ENCODE measurements around the gene CCDC78. TPM values are rescaled to one million over a fixed set of nuclear protein-coding genes. Genes with fewer than 3 reads are reported as not detected.

Gene CCDC78
- total and polyA plus RNA-seq, 2 experiments from 2014 or later: 10.5 to 12.6 TPM

DNA sequence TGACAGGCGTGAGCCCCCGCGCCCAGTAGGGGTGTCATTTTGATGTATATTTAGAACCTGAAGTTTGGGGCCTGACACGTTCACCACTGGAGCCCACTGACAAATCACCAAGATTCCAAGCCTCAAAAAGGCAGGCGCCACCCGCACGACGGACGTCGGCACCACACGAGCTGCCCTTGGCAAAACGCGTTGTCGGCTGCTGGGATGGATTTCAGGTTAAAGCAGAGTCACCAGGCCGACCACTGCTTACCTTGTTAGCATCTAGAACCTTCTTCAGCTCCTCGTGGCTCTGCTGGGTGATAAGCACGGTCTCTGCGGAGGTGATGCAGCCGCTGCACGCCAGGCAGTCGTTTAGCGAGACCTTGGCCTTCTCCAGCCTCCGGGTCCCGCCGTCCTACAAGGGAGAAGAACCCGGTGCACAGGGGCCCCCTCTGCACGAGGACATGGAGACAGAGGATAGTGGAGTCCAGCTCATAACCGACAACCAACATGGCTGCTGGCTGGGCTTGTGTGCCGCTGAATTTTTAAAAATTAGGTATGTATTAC lies 10.8 kb upstream of the CCDC78 start:
- H3K4me3 ChIP-seq: no peak overlapping the region
- H3K4me1 Mint-ChIP-seq: peaks cover 13% of the 10 kb centered on the region
- H3K4me3 Mint-ChIP-seq: no peak overlapping the region
- H3F3A ChIP-seq (replicated peaks; ENCODE audit: low read depth): peaks cover 8% of the 10 kb centered on the region; the same call in 1 of the 2 replicates
- peaks cover 32% of the 10 kb centered on the region for H3K36me3 Mint-ChIP-seq (ENCODE audit: low read depth)
- no peaks in the 10 kb centered on the region for H3K9me3 Mint-ChIP-seq
- H3K36me3 ChIP-seq (ENCODE audit: insufficient read depth): no peaks in the 10 kb centered on the region; the same call in 1 of the 2 replicates
- ATAC-seq (no peak), DNase-seq (ENCODE audit: low spot score) (no peak)
- no peaks in the 10 kb centered on the region; the same call in 1 of the 2 replicates for H3K4me1 ChIP-seq (ENCODE audit: insufficient read depth)
- no peaks in the 10 kb centered on the region for H4K20me1 ChIP-seq (replicated peaks; ENCODE audit: insufficient read depth)
- H3K27me3 Mint-ChIP-seq (ENCODE audit: insufficient read depth, low read depth, poor library complexity): peaks cover 21% of the 10 kb centered on the region
- no peak overlapping the region for H3K4me2 ChIP-seq
- no peak overlapping the region for H3K27ac ChIP-seq (ENCODE audit: low read depth)
- H3K9me2 ChIP-seq (ENCODE audit: insufficient read depth): no peaks in the 10 kb centered on the region
- no peak overlapping the region for H2AFZ ChIP-seq
- TF ChIP-seq JUNB (IDR thresholded peaks at IDR 0.05; ENCODE audit: unreplicated experiment) (no peak), STAT1 (IDR thresholded peaks at IDR 0.05; ENCODE audit: unreplicated experiment) (no peak), ZNF114 (CRISPR knock-in tag; IDR thresholded peaks at IDR 0.05) (no peak), EZH2phosphoT487 (IDR thresholded peaks at IDR 0.05; ENCODE audit: unreplicated experiment) (no peak), NANOG (IDR thresholded peaks at IDR 0.05; ENCODE audit: borderline replicate concordance) (no peak), POLR2AphosphoS5 (IDR thresholded peaks at IDR 0.05; ENCODE audit: low read depth) (no peak), EZH2 (IDR thresholded peaks at IDR 0.05; ENCODE audit: low read depth, unreplicated experiment) (no peak), CREB1 (CRISPR knock-in tag; IDR thresholded peaks at IDR 0.05; ENCODE audit: low read depth) (no peak), ZNF331 (CRISPR knock-in tag; IDR thresholded peaks at IDR 0.05; ENCODE audit: low read depth) (no peak)
- TF ChIP-seq, protein P1, sequence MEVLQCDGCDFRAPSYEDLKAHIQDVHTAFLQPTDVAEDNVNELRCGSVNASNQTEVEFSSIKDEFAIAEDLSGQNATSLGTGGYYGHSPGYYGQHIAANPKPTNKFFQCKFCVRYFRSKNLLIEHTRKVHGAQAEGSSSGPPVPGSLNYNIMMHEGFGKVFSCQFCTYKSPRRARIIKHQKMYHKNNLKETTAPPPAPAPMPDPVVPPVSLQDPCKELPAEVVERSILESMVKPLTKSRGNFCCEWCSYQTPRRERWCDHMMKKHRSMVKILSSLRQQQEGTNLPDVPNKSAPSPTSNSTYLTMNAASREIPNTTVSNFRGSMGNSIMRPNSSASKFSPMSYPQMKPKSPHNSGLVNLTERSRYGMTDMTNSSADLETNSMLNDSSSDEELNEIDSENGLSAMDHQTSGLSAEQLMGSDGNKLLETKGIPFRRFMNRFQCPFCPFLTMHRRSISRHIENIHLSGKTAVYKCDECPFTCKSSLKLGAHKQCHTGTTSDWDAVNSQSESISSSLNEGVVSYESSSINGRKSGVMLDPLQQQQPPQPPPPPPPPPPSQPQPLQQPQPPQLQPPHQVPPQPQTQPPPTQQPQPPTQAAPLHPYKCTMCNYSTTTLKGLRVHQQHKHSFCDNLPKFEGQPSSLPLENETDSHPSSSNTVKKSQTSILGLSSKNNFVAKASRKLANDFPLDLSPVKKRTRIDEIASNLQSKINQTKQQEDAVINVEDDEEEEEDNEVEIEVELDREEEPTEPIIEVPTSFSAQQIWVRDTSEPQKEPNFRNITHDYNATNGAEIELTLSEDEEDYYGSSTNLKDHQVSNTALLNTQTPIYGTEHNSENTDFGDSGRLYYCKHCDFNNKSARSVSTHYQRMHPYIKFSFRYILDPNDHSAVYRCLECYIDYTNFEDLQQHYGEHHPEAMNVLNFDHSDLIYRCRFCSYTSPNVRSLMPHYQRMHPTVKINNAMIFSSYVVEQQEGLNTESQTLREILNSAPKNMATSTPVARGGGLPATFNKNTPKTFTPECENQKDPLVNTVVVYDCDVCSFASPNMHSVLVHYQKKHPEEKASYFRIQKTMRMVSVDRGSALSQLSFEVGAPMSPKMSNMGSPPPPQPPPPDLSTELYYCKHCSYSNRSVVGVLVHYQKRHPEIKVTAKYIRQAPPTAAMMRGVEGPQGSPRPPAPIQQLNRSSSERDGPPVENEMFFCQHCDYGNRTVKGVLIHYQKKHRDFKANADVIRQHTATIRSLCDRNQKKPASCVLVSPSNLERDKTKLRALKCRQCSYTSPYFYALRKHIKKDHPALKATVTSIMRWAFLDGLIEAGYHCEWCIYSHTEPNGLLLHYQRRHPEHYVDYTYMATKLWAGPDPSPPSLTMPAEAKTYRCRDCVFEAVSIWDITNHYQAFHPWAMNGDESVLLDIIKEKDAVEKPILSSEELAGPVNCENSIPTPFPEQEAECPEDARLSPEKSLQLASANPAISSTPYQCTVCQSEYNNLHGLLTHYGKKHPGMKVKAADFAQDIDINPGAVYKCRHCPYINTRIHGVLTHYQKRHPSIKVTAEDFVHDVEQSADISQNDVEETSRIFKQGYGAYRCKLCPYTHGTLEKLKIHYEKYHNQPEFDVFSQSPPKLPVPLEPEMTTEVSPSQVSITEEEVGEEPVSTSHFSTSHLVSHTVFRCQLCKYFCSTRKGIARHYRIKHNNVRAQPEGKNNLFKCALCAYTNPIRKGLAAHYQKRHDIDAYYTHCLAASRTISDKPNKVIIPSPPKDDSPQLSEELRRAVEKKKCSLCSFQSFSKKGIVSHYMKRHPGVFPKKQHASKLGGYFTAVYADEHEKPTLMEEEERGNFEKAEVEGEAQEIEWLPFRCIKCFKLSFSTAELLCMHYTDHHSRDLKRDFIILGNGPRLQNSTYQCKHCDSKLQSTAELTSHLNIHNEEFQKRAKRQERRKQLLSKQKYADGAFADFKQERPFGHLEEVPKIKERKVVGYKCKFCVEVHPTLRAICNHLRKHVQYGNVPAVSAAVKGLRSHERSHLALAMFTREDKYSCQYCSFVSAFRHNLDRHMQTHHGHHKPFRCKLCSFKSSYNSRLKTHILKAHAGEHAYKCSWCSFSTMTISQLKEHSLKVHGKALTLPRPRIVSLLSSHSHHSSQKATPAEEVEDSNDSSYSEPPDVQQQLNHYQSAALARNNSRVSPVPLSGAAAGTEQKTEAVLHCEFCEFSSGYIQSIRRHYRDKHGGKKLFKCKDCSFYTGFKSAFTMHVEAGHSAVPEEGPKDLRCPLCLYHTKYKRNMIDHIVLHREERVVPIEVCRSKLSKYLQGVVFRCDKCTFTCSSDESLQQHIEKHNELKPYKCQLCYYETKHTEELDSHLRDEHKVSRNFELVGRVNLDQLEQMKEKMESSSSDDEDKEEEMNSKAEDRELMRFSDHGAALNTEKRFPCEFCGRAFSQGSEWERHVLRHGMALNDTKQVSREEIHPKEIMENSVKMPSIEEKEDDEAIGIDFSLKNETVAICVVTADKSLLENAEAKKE (CRISPR knock-in tag; IDR thresholded peaks at IDR 0.05): no peak
- TF ChIP-seq, protein P2, sequence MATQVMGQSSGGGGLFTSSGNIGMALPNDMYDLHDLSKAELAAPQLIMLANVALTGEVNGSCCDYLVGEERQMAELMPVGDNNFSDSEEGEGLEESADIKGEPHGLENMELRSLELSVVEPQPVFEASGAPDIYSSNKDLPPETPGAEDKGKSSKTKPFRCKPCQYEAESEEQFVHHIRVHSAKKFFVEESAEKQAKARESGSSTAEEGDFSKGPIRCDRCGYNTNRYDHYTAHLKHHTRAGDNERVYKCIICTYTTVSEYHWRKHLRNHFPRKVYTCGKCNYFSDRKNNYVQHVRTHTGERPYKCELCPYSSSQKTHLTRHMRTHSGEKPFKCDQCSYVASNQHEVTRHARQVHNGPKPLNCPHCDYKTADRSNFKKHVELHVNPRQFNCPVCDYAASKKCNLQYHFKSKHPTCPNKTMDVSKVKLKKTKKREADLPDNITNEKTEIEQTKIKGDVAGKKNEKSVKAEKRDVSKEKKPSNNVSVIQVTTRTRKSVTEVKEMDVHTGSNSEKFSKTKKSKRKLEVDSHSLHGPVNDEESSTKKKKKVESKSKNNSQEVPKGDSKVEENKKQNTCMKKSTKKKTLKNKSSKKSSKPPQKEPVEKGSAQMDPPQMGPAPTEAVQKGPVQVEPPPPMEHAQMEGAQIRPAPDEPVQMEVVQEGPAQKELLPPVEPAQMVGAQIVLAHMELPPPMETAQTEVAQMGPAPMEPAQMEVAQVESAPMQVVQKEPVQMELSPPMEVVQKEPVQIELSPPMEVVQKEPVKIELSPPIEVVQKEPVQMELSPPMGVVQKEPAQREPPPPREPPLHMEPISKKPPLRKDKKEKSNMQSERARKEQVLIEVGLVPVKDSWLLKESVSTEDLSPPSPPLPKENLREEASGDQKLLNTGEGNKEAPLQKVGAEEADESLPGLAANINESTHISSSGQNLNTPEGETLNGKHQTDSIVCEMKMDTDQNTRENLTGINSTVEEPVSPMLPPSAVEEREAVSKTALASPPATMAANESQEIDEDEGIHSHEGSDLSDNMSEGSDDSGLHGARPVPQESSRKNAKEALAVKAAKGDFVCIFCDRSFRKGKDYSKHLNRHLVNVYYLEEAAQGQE (IDR thresholded peaks at IDR 0.05; ENCODE audit: unreplicated experiment): no peak
- TF ChIP-seq, protein P3, sequence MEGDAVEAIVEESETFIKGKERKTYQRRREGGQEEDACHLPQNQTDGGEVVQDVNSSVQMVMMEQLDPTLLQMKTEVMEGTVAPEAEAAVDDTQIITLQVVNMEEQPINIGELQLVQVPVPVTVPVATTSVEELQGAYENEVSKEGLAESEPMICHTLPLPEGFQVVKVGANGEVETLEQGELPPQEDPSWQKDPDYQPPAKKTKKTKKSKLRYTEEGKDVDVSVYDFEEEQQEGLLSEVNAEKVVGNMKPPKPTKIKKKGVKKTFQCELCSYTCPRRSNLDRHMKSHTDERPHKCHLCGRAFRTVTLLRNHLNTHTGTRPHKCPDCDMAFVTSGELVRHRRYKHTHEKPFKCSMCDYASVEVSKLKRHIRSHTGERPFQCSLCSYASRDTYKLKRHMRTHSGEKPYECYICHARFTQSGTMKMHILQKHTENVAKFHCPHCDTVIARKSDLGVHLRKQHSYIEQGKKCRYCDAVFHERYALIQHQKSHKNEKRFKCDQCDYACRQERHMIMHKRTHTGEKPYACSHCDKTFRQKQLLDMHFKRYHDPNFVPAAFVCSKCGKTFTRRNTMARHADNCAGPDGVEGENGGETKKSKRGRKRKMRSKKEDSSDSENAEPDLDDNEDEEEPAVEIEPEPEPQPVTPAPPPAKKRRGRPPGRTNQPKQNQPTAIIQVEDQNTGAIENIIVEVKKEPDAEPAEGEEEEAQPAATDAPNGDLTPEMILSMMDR (conservative IDR thresholded peaks at IDR 0.05; ENCODE audit: low read depth in 2 of 2): no peak
- TF ChIP-seq, protein P4, sequence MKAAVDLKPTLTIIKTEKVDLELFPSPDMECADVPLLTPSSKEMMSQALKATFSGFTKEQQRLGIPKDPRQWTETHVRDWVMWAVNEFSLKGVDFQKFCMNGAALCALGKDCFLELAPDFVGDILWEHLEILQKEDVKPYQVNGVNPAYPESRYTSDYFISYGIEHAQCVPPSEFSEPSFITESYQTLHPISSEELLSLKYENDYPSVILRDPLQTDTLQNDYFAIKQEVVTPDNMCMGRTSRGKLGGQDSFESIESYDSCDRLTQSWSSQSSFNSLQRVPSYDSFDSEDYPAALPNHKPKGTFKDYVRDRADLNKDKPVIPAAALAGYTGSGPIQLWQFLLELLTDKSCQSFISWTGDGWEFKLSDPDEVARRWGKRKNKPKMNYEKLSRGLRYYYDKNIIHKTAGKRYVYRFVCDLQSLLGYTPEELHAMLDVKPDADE (IDR thresholded peaks at IDR 0.05): no peak
- H3K27ac Mint-ChIP-seq: no peak overlapping the region
- no peaks in the 10 kb centered on the region for H3K79me2 ChIP-seq (replicated peaks; ENCODE audit: insufficient read depth)
- no peaks in the 10 kb centered on the region for H3K27me3 ChIP-seq (ENCODE audit: insufficient read depth)

All from GM23338 (cell line).